Measurements from ENCODE around the gene FAN1. TPM values are rescaled to one million over a fixed set of nuclear protein-coding genes. Genes with fewer than 3 reads are reported as not detected.

The FAN1 gene
- total RNA-seq, 4 donors from 2014 or later: 8.2 to 22.3 (median 18.2) TPM

- Histone ChIP-seq H3K4me1 (no peaks in the 10 kb centered on the region), H3K36me3 (peaks cover 0 to 87% (median 3%) of the 10 kb centered on the region in 3 donors), H3K4me3 (no peak overlapping the region), H3K9me3 (no peaks in the 10 kb centered on the region), H3K27me3 (no peaks in the 10 kb centered on the region), H3K27ac (no peak overlapping the region)
- DNase-seq: no peak
- TF ChIP-seq POLR2A (IDR thresholded peaks at IDR 0.05) (no peak), CTCF (IDR thresholded peaks at IDR 0.05) (no peak)
These were observed 36.6 kb downstream of the FAN1 start for GRCh38 chr15:30940359-30940758.

- no peak for DNase-seq
- Histone ChIP-seq H3K9me3 (no peaks in the 10 kb centered on the region), H3K27me3 (no peaks in the 10 kb centered on the region), H3K36me3 (peaks cover 0 to 95% (median 3%) of the 10 kb centered on the region in 3 donors), H3K27ac (no peak overlapping the region), H3K4me1 (no peaks in the 10 kb centered on the region), H3K4me3 (no peak overlapping the region)
- TF ChIP-seq CTCF (IDR thresholded peaks at IDR 0.05): no peak
- TF ChIP-seq POLR2A (IDR thresholded peaks at IDR 0.05): no peak
These were observed 37.8 kb downstream of the FAN1 start for GRCh38 chr15:30941520-30941919.

- Histone ChIP-seq H3K9me3 (no peaks in the 10 kb centered on the region), H3K36me3 (peaks cover 0 to 95% (median 3%) of the 10 kb centered on the region in 3 donors), H3K4me1 (no peaks in the 10 kb centered on the region), H3K27me3 (no peaks in the 10 kb centered on the region), H3K27ac (no peak overlapping the region), H3K4me3 (no peak overlapping the region)
- TF ChIP-seq POLR2A (IDR thresholded peaks at IDR 0.05) (no peak), CTCF (IDR thresholded peaks at IDR 0.05) (no peak)
- DNase-seq: no peak
These were observed 40.1 kb downstream of the FAN1 start for GRCh38 chr15:30943654-30944335.

- Histone ChIP-seq H3K36me3 (peaks cover 0 to 100% (median 0%) of the 10 kb centered on the region in 3 donors), H3K4me1 (no peaks in the 10 kb centered on the region), H3K27me3 (no peaks in the 10 kb centered on the region), H3K4me3 (no peak overlapping the region), H3K9me3 (no peaks in the 10 kb centered on the region), H3K27ac (no peak overlapping the region)
- TF ChIP-seq POLR2A (IDR thresholded peaks at IDR 0.05) (no peak), CTCF (IDR thresholded peaks at IDR 0.05) (no peak)
- DNase-seq: no peak
These were observed 49.5 kb downstream of the FAN1 start for GRCh38 chr15:30953183-30953582.

- no peak overlapping the region for H3K4me3 ChIP-seq
- no peak for TF ChIP-seq CTCF (IDR thresholded peaks at IDR 0.05)
- no peaks in the 10 kb centered on the region for H3K27me3 ChIP-seq
- H3K4me1 ChIP-seq: no peaks in the 10 kb centered on the region
- H3K36me3 ChIP-seq: peaks cover 0 to 100% (median 0%) of the 10 kb centered on the region in 3 donors
- DNase-seq: no peak
- no peak overlapping the region for H3K27ac ChIP-seq
- no peaks in the 10 kb centered on the region for H3K9me3 ChIP-seq
These were observed 50.1 kb downstream of the FAN1 start for GRCh38 chr15:30953731-30954378.
